ENCODE measurements around the gene RPS23.

GRCh38 chr5:82319651-82320376, 41.7 kb upstream of the RPS23 start:
- no peak for TF ChIP-seq EZH2phosphoT487 (IDR thresholded peaks at IDR 0.05; ENCODE audit: borderline replicate concordance, low read depth, low read length)
- no peak for TF ChIP-seq CTCF (conservative IDR thresholded peaks at IDR 0.05; ENCODE audit: low read length)
